Smooth muscle cell (in vitro differentiated cells): ENCODE measurements around the gene ZNF689. TPM values are rescaled to one million over a fixed set of nuclear protein-coding genes. Genes with fewer than 3 reads are reported as not detected.

Experiments
- DNase-seq: peaks from one replicate; lab custom pipeline; 2025; ENCODE audit not compliant: unreplicated experiment; lab: John Stamatoyannopoulos, UW
- H2AFZ ChIP-seq: fragments of 200-600 bp; sonication (generic); 2 replicates; pipeline ENCODE4 v1.6.0; 2016; ENCODE audit warnings: antibody characterized with exemption, low read depth, mild to moderate bottlenecking
- H3F3A ChIP-seq: fragments of 200-600 bp; sonication (generic); 2 replicates; pipeline ENCODE4 v1.6.0; 2017; ENCODE audit warnings: antibody characterized with exemption, low read depth
- H3K27ac ChIP-seq: fragments of 200-600 bp; sonication (generic); 2 replicates; pipeline ENCODE4 v1.5.1; 2016; ENCODE audit warnings: low read depth, mild to moderate bottlenecking
- H3K27me3 ChIP-seq: fragments of 200-600 bp; sonication (generic); 2 replicates; pipeline ENCODE4 v1.6.1; 2016; ENCODE audit warnings: low read depth, mild to moderate bottlenecking
- H3K36me3 ChIP-seq: fragments of 200-600 bp; sonication (generic); 2 replicates; pipeline ENCODE4 v1.5.1; 2016; ENCODE audit warnings: low read depth
- H3K4me1 ChIP-seq: fragments of 200-600 bp; sonication (generic); 2 replicates; pipeline ENCODE4 v1.5.1; 2016; ENCODE audit warnings: low read depth
- H3K4me2 ChIP-seq: fragments of 200-600 bp; sonication (generic); 2 replicates; pipeline ENCODE4 v1.6.0; 2016; ENCODE audit warnings: mild to moderate bottlenecking
- H3K4me3 ChIP-seq: fragments of 200-600 bp; sonication (generic); 2 replicates; pipeline ENCODE4 v1.5.1; 2016; ENCODE audit warnings: mild to moderate bottlenecking
- H3K79me2 ChIP-seq: fragments of 200-600 bp; sonication (generic); 2 replicates; pipeline ENCODE4 v1.6.0; 2016; ENCODE audit warnings: low read depth, mild to moderate bottlenecking
- H3K9ac ChIP-seq: fragments of 200-600 bp; sonication (generic); 2 replicates; pipeline ENCODE4 v1.6.0; 2016; ENCODE audit warnings: low read depth
- H3K9me3 ChIP-seq: fragments of 200-600 bp; sonication (generic); replicated peaks from 2 replicates; pipeline ENCODE4 v1.5.1; 2016; ENCODE audit warnings: low read depth
- H4K20me1 ChIP-seq: fragments of 200-600 bp; sonication (generic); 2 replicates; pipeline ENCODE4 v1.6.0; 2016; ENCODE audit warnings: low read depth
- CTCF ChIP-seq: fragments of 200-600 bp; sonication (generic); IDR thresholded peaks from 2 replicates; pipeline ENCODE4 v1.5.1; 2017; ENCODE audit warnings: borderline replicate concordance, mild to moderate bottlenecking, antibody characterized with exemption; ENCODE audit not compliant: insufficient read depth, poor library complexity, severe bottlenecking
- WGBS: methylation state at CpG from one replicate; pipeline ENCODE4 v1.1.7; 2016; ENCODE audit warnings: low lambda C conversion rate; 5-methylcytosine and 5-hydroxymethylcytosine counted together
- polyA plus RNA-seq: library from polyadenylated mRNA; unstranded; fragments of >200 nt; fragmentation: Nextera tagmentation; extraction: Ambion mirVana; gene quantifications from 2 replicates; pipeline ENCODE4 v1.2.1, GENCODE V29; 2016
- total RNA-seq: library from RNA; depleted of rRNA; stranded (reverse); fragments of >200 nt; gene quantifications from 2 replicates; pipeline ENCODE4 v1.2.3, GENCODE V29; 2014

The ZNF689 gene
- total and polyA plus RNA-seq, 2 experiments from 2014 or later, result 8.2 to 10.0 TPM

- 84% methylated on average over 10 of the region's 10 CpGs for WGBS
- no peak overlapping the region for H3K27ac ChIP-seq
- no peaks in the 10 kb centered on the region for H4K20me1 ChIP-seq
- DNase-seq, result no peak
- H3K4me3 ChIP-seq, result no peak overlapping the region
- H3K4me1 ChIP-seq, result peaks cover 5% of the 10 kb centered on the region
- no peak for TF ChIP-seq CTCF
- no peak overlapping the region for H3K4me2 ChIP-seq
- no peaks in the 10 kb centered on the region for H3K27me3 ChIP-seq
- H3K36me3 ChIP-seq, result no peaks in the 10 kb centered on the region
- H3F3A ChIP-seq, result no peaks in the 10 kb centered on the region
- H3K9me3 ChIP-seq, result no peaks in the 10 kb centered on the region
- H3K9ac ChIP-seq, result no peak overlapping the region
- no peak overlapping the region for H2AFZ ChIP-seq
- H3K79me2 ChIP-seq, result peaks cover 15% of the 10 kb centered on the region
Measured at GRCh38 chr16:30556125-30556473, 54.1 kb downstream of the ZNF689 start.

- 98% methylated on average over 62 of the region's 69 CpGs for WGBS
- TF ChIP-seq CTCF, result no peak
- Histone ChIP-seq H3K9ac (no peak overlapping the region), H3K4me3 (no peak overlapping the region), H3F3A (no peaks in the 10 kb centered on the region), H3K27me3 (no peaks in the 10 kb centered on the region), H4K20me1 (no peaks in the 10 kb centered on the region), H2AFZ (no peak overlapping the region), H3K4me1 (peaks cover 5% of the 10 kb centered on the region), H3K27ac (no peak overlapping the region), H3K9me3 (no peaks in the 10 kb centered on the region), H3K79me2 (peaks cover 15% of the 10 kb centered on the region), H3K4me2 (no peak overlapping the region), H3K36me3 (no peaks in the 10 kb centered on the region)
- no peak for DNase-seq
Measured at GRCh38 chr16:30555315-30556124, 54.7 kb downstream of the ZNF689 start.

GRCh38 chr16:30554557-30555314 lies 55.5 kb downstream of the ZNF689 start:
- H3K4me3 ChIP-seq, result no peak overlapping the region
- H3F3A ChIP-seq, result no peaks in the 10 kb centered on the region
- H3K36me3 ChIP-seq, result no peaks in the 10 kb centered on the region
- no peak overlapping the region for H3K27ac ChIP-seq
- H4K20me1 ChIP-seq, result no peaks in the 10 kb centered on the region
- H3K79me2 ChIP-seq, result peaks cover 15% of the 10 kb centered on the region
- DNase-seq, result no peak
- no peaks in the 10 kb centered on the region for H3K27me3 ChIP-seq
- H3K4me1 ChIP-seq, result peaks cover 5% of the 10 kb centered on the region
- H3K4me2 ChIP-seq, result no peak overlapping the region
- WGBS, result over 99% methylated on average over 18 of the region's 18 CpGs
- H3K9ac ChIP-seq, result no peak overlapping the region
- no peaks in the 10 kb centered on the region for H3K9me3 ChIP-seq
- H2AFZ ChIP-seq, result no peak overlapping the region
- no peak for TF ChIP-seq CTCF
